SU-DHL-6 (cell line): ENCODE results near the gene SPX.

Experiments
- H2AFZ ChIP-seq: fragments of 200-600 bp; sonication (generic); 2 replicates; pipeline ENCODE4 v1.6.1; 2014; ENCODE audit warnings: low read depth, mild to moderate bottlenecking, moderate library complexity, mixed read lengths, antibody characterized with exemption, low read length; ENCODE audit not compliant: severe bottlenecking
- H3F3A ChIP-seq: fragments of 200-600 bp; shearing (Covaris generic); 2 replicates; pipeline ENCODE4 v1.6.0; 2016; ENCODE audit warnings: antibody characterized with exemption, mild to moderate bottlenecking; ENCODE audit not compliant: insufficient read depth
- H3K27ac ChIP-seq: fragments of 200-600 bp; sonication (generic); 2 replicates; pipeline ENCODE4 v1.5.1; 2016; ENCODE audit warnings: low read depth, mild to moderate bottlenecking, low read length, moderate library complexity, mixed read lengths
- H3K27me3 ChIP-seq: fragments of 200-600 bp; sonication (generic), shearing (Covaris generic); 2 replicates; pipeline ENCODE4 v1.6.0; 2014; ENCODE audit warnings: mild to moderate bottlenecking, low read length
- H3K36me3 ChIP-seq: fragments of 200-600 bp; sonication (generic); 2 replicates; pipeline ENCODE4 v1.6.1; 2014; ENCODE audit warnings: mild to moderate bottlenecking, low read length, mixed read lengths
- H3K4me2 ChIP-seq: fragments of 300-600, 200-600 bp; shearing (Covaris generic), sonication (generic); 2 replicates; pipeline ENCODE4 v1.6.0; 2014; ENCODE audit warnings: low read length, low read depth, mild to moderate bottlenecking; ENCODE audit not compliant: poor library complexity, severe bottlenecking
- H3K4me3 ChIP-seq: fragments of 200-600 bp; sonication (generic); 2 replicates; pipeline ENCODE4 v1.5.1; 2014; ENCODE audit warnings: antibody characterized with exemption, low read length, mild to moderate bottlenecking, mixed read lengths; ENCODE audit not compliant: insufficient read depth, poor library complexity, severe bottlenecking
- H3K79me2 ChIP-seq: fragments of 200-600 bp; sonication (generic); 2 replicates; pipeline ENCODE4 v1.6.1; 2014; ENCODE audit warnings: mild to moderate bottlenecking, low read length, moderate library complexity; ENCODE audit not compliant: insufficient read depth
- H3K9ac ChIP-seq: fragments of 200-600 bp; sonication (generic); 2 replicates; pipeline ENCODE4 v1.7.0; 2014; ENCODE audit warnings: mild to moderate bottlenecking, low read length
- H3K9me2 ChIP-seq: fragments of 200-600 bp; sonication (generic); replicated peaks from 2 replicates; pipeline ENCODE4 v1.6.1; 2014; ENCODE audit warnings: low read length; ENCODE audit not compliant: insufficient read depth
- H3K9me3 ChIP-seq: fragments of 200-600 bp; sonication (generic); 2 replicates; pipeline ENCODE4 v1.6.1; 2014; ENCODE audit warnings: low read length, mixed read lengths; ENCODE audit not compliant: insufficient read depth
- H4K20me1 ChIP-seq: fragments of 200-600 bp; sonication (generic); 2 replicates; pipeline ENCODE4 v1.6.1; 2014; ENCODE audit warnings: low read depth, mild to moderate bottlenecking, antibody characterized with exemption, low read length, moderate library complexity, mixed read lengths
- CTCF ChIP-seq: fragments of 200-600 bp; sonication (generic); IDR thresholded peaks from one replicate; pipeline ENCODE4 v1.5.1; 2017; ENCODE audit warnings: antibody characterized with exemption, mild to moderate bottlenecking, low read length, moderate library complexity; ENCODE audit not compliant: insufficient read depth, poor library complexity, severe bottlenecking
- EZH2phosphoT487 ChIP-seq: fragments of 200-600 bp; sonication (generic), shearing (Covaris generic); conservative IDR thresholded peaks from 2 replicates; pipeline ENCODE4 v1.6.1; 2018; ENCODE audit warnings: mild to moderate bottlenecking, antibody characterized with exemption, low read length, moderate library complexity, mixed read lengths

SPX gene

DNA sequence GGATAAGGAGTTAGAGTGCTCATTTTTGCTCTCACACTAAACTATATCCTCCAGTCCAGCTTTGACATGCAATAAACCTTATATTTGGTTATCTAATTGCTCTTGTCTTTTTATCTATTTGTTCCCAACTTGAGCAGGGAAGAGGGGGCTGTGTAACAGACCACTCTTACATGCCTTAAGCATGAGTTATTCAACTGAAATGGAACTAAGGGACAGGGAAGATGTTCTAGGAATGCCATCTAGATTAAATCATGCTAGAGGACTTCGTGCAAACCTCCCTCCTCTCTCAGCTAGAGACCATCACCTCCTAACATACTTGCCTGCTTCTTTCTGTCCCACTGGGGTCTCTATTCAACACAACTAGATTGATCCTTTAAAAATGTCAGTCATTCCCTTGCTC lies 20.6 kb downstream of the SPX start:
- no peaks in the 10 kb centered on the region for H3K27me3 ChIP-seq
- no peak overlapping the region for H3K9ac ChIP-seq
- H3K4me3 ChIP-seq, result no peak overlapping the region
- no peak overlapping the region for H3K4me2 ChIP-seq
- no peaks in the 10 kb centered on the region for H3K36me3 ChIP-seq
- H3F3A ChIP-seq, result no peaks in the 10 kb centered on the region
- H3K27ac ChIP-seq, result no peak overlapping the region
- no peaks in the 10 kb centered on the region for H3K9me2 ChIP-seq
- no peak for TF ChIP-seq CTCF
- TF ChIP-seq EZH2phosphoT487, result no peak
- H2AFZ ChIP-seq, result no peak overlapping the region
- no peaks in the 10 kb centered on the region for H3K9me3 ChIP-seq
- no peaks in the 10 kb centered on the region for H3K79me2 ChIP-seq
- H4K20me1 ChIP-seq, result no peaks in the 10 kb centered on the region

DNA sequence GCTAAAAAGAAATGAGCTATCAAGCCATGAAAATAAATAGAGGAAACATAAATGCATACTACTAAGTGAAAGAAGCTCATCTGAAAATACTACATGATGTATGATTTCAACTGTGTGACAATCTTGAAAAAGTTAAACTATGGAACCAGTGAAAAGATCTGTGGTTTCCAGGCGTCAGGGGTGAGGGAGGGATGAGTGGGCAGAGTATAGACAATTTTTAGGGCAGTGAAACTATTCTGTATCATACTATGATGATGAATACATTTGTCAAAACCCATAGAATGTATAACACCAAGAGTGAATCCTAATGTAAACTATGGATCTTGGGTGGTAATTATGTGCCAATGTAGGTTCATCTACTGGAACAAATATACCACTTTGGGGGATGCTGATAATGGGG lies 21.3 kb downstream of the SPX start:
- Histone ChIP-seq H3K27ac (no peak overlapping the region), H3K9me3 (no peaks in the 10 kb centered on the region), H3K36me3 (no peaks in the 10 kb centered on the region), H4K20me1 (no peaks in the 10 kb centered on the region), H3K27me3 (no peaks in the 10 kb centered on the region), H3K79me2 (no peaks in the 10 kb centered on the region), H2AFZ (no peak overlapping the region), H3K9ac (no peak overlapping the region), H3K4me2 (no peak overlapping the region), H3K4me3 (no peak overlapping the region), H3K9me2 (no peaks in the 10 kb centered on the region), H3F3A (no peaks in the 10 kb centered on the region)
- no peak for TF ChIP-seq EZH2phosphoT487
- TF ChIP-seq CTCF, result no peak

DNA sequence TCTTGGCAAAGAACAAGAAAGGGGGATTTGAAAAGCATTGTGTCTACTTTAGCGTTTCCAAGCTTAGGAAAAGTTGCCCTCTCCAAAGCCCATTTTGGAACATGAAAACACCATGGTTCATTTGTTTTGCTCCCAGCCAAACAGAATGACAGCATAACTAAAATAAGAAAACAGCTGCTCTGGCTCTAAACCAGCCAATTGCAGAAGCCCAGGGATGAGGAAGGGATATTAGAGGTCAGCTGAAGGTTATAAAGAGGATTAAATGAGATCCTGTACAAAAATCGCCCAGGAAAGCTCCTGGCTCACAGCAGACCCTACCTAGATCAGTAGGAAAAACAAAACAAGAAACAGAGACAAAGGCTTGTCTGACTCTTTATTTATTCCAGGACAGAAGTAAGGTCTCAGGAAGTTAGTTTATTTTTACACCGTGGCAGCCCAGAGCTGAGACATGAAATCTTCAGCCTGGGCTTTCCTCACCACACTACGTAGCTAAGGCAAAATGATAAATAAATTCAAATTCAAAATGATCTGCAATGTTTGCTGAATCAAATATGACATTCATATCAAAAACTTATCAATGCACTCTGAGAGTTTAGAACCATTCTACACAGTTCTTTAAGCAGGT lies 25.9 kb downstream of the SPX start:
- Histone ChIP-seq H3K36me3 (no peaks in the 10 kb centered on the region), H3K27ac (no peak overlapping the region), H3K4me2 (no peak overlapping the region), H3K79me2 (no peaks in the 10 kb centered on the region), H2AFZ (no peak overlapping the region), H3K27me3 (no peaks in the 10 kb centered on the region), H3K9me2 (no peaks in the 10 kb centered on the region), H3F3A (no peaks in the 10 kb centered on the region), H3K9ac (no peak overlapping the region), H3K9me3 (no peaks in the 10 kb centered on the region), H3K4me3 (no peak overlapping the region), H4K20me1 (no peaks in the 10 kb centered on the region)
- TF ChIP-seq EZH2phosphoT487 (no peak), CTCF (no peak)
